HS-27A (cell line): ENCODE measurements around the gene SCAMP5.

Experiments used
- DNase-seq: peaks from one replicate; pipeline ENCODE4 v3.0.0-alpha.2; 2012; ENCODE audit warnings: low read depth, missing footprints

Gene SCAMP5

GRCh38 chr15:75023181-75023871, 28.0 kb downstream of the SCAMP5 start, which contains the start of gene PPCDC:
PPCDC (plus strand) TSS chr15:75023590; CDS start chr15:75028319, 4,729 bp downstream.
- DNase-seq: peak; percentile 96

- no peak for DNase-seq
Measured at GRCh38 chr15:75023872-75024636, 28.7 kb downstream of the SCAMP5 start.

- no peak for DNase-seq
Measured at GRCh38 chr15:75025107-75025506, 29.7 kb downstream of the SCAMP5 start.

GRCh38 chr15:75025548-75026260, 30.3 kb downstream of the SCAMP5 start:
- DNase-seq: no peak

- no peak for DNase-seq
Measured at GRCh38 chr15:75027551-75027950, 32.2 kb downstream of the SCAMP5 start.

GRCh38 chr15:75028991-75029377, 33.6 kb downstream of the SCAMP5 start:
- no peak for DNase-seq

- peak; percentile 78 for DNase-seq
Measured at GRCh38 chr15:75029378-75030022, 34.1 kb downstream of the SCAMP5 start.

- no peak for DNase-seq
Measured at GRCh38 chr15:75030023-75030413, 34.7 kb downstream of the SCAMP5 start.

GRCh38 chr15:75030424-75030823, 35.1 kb downstream of the SCAMP5 start:
- no peak for DNase-seq

GRCh38 chr15:75031848-75032247, 36.5 kb downstream of the SCAMP5 start:
- DNase-seq: no peak

GRCh38 chr15:75032395-75032794, 37.0 kb downstream of the SCAMP5 start:
- DNase-seq: no peak

- no peak for DNase-seq
Measured at GRCh38 chr15:75033809-75034208, 38.4 kb downstream of the SCAMP5 start.

- no peak for DNase-seq
Measured at GRCh38 chr15:75034615-75035014, 39.3 kb downstream of the SCAMP5 start.

GRCh38 chr15:75036212-75036616, 40.9 kb downstream of the SCAMP5 start:
- no peak for DNase-seq

GRCh38 chr15:75037685-75038084, 42.3 kb downstream of the SCAMP5 start:
- no peak for DNase-seq

GRCh38 chr15:75038231-75038630, 42.9 kb downstream of the SCAMP5 start:
- no peak for DNase-seq

- no peak for DNase-seq
Measured at GRCh38 chr15:75042730-75043508, 47.6 kb downstream of the SCAMP5 start.

- DNase-seq: peak; percentile 96
Measured at GRCh38 chr15:75043509-75044257, 48.3 kb downstream of the SCAMP5 start.

- no peak for DNase-seq
Measured at GRCh38 chr15:75044258-75044878, 49.0 kb downstream of the SCAMP5 start.

- DNase-seq: no peak
Measured at GRCh38 chr15:75045332-75046015, 50.1 kb downstream of the SCAMP5 start.
